Measurements from ENCODE around the gene KRTAP19-7.

Gene KRTAP19-7

DNA sequence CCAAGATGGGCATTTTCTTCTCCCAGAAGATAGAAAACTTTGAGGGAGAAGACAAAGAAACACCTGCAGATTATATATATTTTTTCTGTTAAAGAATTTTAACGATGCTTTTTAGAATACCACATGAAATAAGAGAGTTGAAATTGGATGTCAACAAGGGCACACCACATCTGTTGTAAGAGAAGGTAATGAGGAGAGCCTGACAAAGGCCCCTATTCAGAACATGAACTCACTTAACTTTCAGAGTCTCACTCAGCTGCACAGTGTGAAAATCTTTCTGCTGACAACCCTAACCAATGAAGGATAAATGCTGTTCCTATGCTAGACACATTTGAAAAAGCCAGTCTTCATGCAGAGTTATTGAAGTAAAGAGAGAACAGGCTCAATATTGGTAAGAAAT is 21.8 kb upstream of the KRTAP19-7 start:
- no peaks in the 10 kb centered on the region for H3K9me3 ChIP-seq (ENCODE audit: insufficient read depth, low read length)
- no peak overlapping the region for H3K9ac ChIP-seq (ENCODE audit: low read length)
- no peak overlapping the region for H2AFZ ChIP-seq (ENCODE audit: low read depth, low read length, severe bottlenecking)
- no peaks in the 10 kb centered on the region for H4K20me1 ChIP-seq (ENCODE audit: low read depth, low read length)
- no peaks in the 10 kb centered on the region for H3K36me3 ChIP-seq (ENCODE audit: low read length)
- no peaks in the 10 kb centered on the region for H3F3A ChIP-seq (ENCODE audit: insufficient read depth)
- TF ChIP-seq EZH2phosphoT487 (conservative IDR thresholded peaks at IDR 0.05; ENCODE audit: low read length), result no peak
- TF ChIP-seq, protein P1, sequence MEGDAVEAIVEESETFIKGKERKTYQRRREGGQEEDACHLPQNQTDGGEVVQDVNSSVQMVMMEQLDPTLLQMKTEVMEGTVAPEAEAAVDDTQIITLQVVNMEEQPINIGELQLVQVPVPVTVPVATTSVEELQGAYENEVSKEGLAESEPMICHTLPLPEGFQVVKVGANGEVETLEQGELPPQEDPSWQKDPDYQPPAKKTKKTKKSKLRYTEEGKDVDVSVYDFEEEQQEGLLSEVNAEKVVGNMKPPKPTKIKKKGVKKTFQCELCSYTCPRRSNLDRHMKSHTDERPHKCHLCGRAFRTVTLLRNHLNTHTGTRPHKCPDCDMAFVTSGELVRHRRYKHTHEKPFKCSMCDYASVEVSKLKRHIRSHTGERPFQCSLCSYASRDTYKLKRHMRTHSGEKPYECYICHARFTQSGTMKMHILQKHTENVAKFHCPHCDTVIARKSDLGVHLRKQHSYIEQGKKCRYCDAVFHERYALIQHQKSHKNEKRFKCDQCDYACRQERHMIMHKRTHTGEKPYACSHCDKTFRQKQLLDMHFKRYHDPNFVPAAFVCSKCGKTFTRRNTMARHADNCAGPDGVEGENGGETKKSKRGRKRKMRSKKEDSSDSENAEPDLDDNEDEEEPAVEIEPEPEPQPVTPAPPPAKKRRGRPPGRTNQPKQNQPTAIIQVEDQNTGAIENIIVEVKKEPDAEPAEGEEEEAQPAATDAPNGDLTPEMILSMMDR (IDR thresholded peaks at IDR 0.05; ENCODE audit: insufficient read depth, low read length, poor library complexity, severe bottlenecking), result no peak
- H3K27ac ChIP-seq (ENCODE audit: low read depth, low read length), result no peak overlapping the region
- H3K4me2 ChIP-seq (ENCODE audit: low read depth, low read length, poor library complexity, severe bottlenecking), result no peak overlapping the region
- H3K9me2 ChIP-seq (replicated peaks; ENCODE audit: insufficient read depth, low read length), result no peaks in the 10 kb centered on the region
- no peak overlapping the region for H3K4me3 ChIP-seq (ENCODE audit: insufficient read depth, low read length, poor library complexity, severe bottlenecking)
- no peaks in the 10 kb centered on the region for H3K79me2 ChIP-seq (ENCODE audit: insufficient read depth, low read length)
- H3K27me3 ChIP-seq (ENCODE audit: low read length), result no peaks in the 10 kb centered on the region

DNA sequence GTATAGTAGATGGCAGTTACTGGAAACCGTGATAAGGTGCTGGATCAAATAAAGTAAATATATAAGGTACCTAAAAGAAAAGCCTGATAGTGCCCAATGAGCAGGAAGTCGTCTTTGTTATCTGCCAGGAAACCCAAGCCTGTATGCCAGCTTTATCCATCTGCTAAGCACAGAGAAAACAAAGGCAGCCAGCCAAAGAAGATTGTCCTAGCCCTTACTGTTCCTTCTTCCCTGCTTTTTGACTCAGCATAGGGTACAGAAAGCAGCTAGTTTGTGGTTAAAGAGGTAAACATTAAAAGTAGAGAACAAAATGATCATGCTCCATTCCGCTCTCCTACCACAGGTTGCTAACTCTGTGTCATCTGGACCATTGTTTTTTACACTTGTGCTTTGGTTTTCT is 19.0 kb upstream of the KRTAP19-7 start:
- no peaks in the 10 kb centered on the region for H4K20me1 ChIP-seq (ENCODE audit: low read depth, low read length)
- TF ChIP-seq, protein P1 (IDR thresholded peaks at IDR 0.05; ENCODE audit: insufficient read depth, low read length, poor library complexity, severe bottlenecking), result no peak
- no peaks in the 10 kb centered on the region for H3K9me2 ChIP-seq (replicated peaks; ENCODE audit: insufficient read depth, low read length)

GRCh38 chr21:30579346-30579745 is 18.2 kb upstream of the KRTAP19-7 start:
- Histone ChIP-seq H3K9ac (ENCODE audit: low read length) (no peak overlapping the region), H3K9me3 (ENCODE audit: insufficient read depth, low read length) (no peaks in the 10 kb centered on the region), H3K79me2 (ENCODE audit: insufficient read depth, low read length) (no peaks in the 10 kb centered on the region), H3F3A (ENCODE audit: insufficient read depth) (no peaks in the 10 kb centered on the region), H3K4me2 (ENCODE audit: low read depth, low read length, poor library complexity, severe bottlenecking) (no peak overlapping the region), H3K36me3 (ENCODE audit: low read length) (no peaks in the 10 kb centered on the region), H4K20me1 (ENCODE audit: low read depth, low read length) (no peaks in the 10 kb centered on the region), H2AFZ (ENCODE audit: low read depth, low read length, severe bottlenecking) (no peak overlapping the region), H3K27me3 (ENCODE audit: low read length) (no peaks in the 10 kb centered on the region), H3K9me2 (replicated peaks; ENCODE audit: insufficient read depth, low read length) (no peaks in the 10 kb centered on the region), H3K4me3 (ENCODE audit: insufficient read depth, low read length, poor library complexity, severe bottlenecking) (no peak overlapping the region), H3K27ac (ENCODE audit: low read depth, low read length) (no peak overlapping the region)
- TF ChIP-seq EZH2phosphoT487 (conservative IDR thresholded peaks at IDR 0.05; ENCODE audit: low read length), result no peak

More for the DNA sequence above, 19.0 kb upstream of the KRTAP19-7 start:
- Histone ChIP-seq H3K27me3 (ENCODE audit: low read length) (no peaks in the 10 kb centered on the region), H3K36me3 (ENCODE audit: low read length) (no peaks in the 10 kb centered on the region), H3K4me2 (ENCODE audit: low read depth, low read length, poor library complexity, severe bottlenecking) (no peak overlapping the region), H3K4me3 (ENCODE audit: insufficient read depth, low read length, poor library complexity, severe bottlenecking) (no peak overlapping the region), H3F3A (ENCODE audit: insufficient read depth) (no peaks in the 10 kb centered on the region), H2AFZ (ENCODE audit: low read depth, low read length, severe bottlenecking) (no peak overlapping the region), H3K9ac (ENCODE audit: low read length) (no peak overlapping the region), H3K9me3 (ENCODE audit: insufficient read depth, low read length) (no peaks in the 10 kb centered on the region), H3K79me2 (ENCODE audit: insufficient read depth, low read length) (no peaks in the 10 kb centered on the region), H3K27ac (ENCODE audit: low read depth, low read length) (no peak overlapping the region)

DNA sequence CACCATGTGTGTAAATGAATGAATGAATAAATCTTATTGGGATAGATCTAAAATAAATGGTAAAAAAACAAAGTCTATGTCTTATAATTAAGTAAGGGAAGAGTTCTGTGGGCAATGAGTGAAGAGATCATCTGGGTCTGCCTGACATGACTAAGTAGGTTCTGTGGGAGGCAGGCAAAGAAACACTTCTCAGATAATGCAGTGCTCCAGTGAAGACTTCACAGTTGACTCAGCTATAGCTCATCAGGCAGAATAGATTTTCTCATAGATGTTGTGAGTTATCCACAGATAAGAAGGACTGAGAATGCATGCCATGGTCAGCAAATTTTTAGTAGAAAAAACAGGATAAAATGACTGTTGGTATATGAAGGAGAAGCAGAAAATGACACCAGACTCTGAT is 16.7 kb upstream of the KRTAP19-7 start:
- no peak overlapping the region for H3K4me2 ChIP-seq (ENCODE audit: low read depth, low read length, poor library complexity, severe bottlenecking)
- TF ChIP-seq, protein P1 (IDR thresholded peaks at IDR 0.05; ENCODE audit: insufficient read depth, low read length, poor library complexity, severe bottlenecking), result no peak
- TF ChIP-seq EZH2phosphoT487 (conservative IDR thresholded peaks at IDR 0.05; ENCODE audit: low read length), result no peak
- H3K27ac ChIP-seq (ENCODE audit: low read depth, low read length), result no peak overlapping the region
- no peaks in the 10 kb centered on the region for H3K36me3 ChIP-seq (ENCODE audit: low read length)
- H3K27me3 ChIP-seq (ENCODE audit: low read length), result no peaks in the 10 kb centered on the region
- H3K9me3 ChIP-seq (ENCODE audit: insufficient read depth, low read length), result no peaks in the 10 kb centered on the region
- no peaks in the 10 kb centered on the region for H3K79me2 ChIP-seq (ENCODE audit: insufficient read depth, low read length)
- no peaks in the 10 kb centered on the region for H3F3A ChIP-seq (ENCODE audit: insufficient read depth)
- H2AFZ ChIP-seq (ENCODE audit: low read depth, low read length, severe bottlenecking), result no peak overlapping the region
- H3K9me2 ChIP-seq (replicated peaks; ENCODE audit: insufficient read depth, low read length), result no peaks in the 10 kb centered on the region
- no peaks in the 10 kb centered on the region for H4K20me1 ChIP-seq (ENCODE audit: low read depth, low read length)
- H3K4me3 ChIP-seq (ENCODE audit: insufficient read depth, low read length, poor library complexity, severe bottlenecking), result no peak overlapping the region
- H3K9ac ChIP-seq (ENCODE audit: low read length), result no peak overlapping the region
